Fibroblast of lung (primary cell): ENCODE data around the gene PIGBOS1. TPM values are rescaled to one million over a fixed set of nuclear protein-coding genes. Genes with fewer than 3 reads are reported as not detected.

ENCODE experiments used
- DNase-seq, 2 donors: peaks; one replicate each; pipeline versions ENCODE4 v3.0.0 to v3.0.0-alpha.2; 2010; ENCODE audit warnings: low read depth in 2 of 2
- H2AFZ ChIP-seq: 2 replicates; pipeline ENCODE4 v1.5.1; 2012; ENCODE audit warnings: low read length, control low read depth, inconsistent platforms
- H3K27ac ChIP-seq: 2 replicates; pipeline ENCODE4 v1.5.1; 2011; ENCODE audit warnings: low read length, control low read depth; ENCODE audit not compliant: insufficient read depth
- H3K27me3 ChIP-seq: 2 replicates; pipeline ENCODE4 v1.5.1; 2011; ENCODE audit warnings: mild to moderate bottlenecking, low read length; ENCODE audit not compliant: control insufficient read depth, insufficient read depth
- H3K36me3 ChIP-seq: 2 replicates; pipeline ENCODE4 v1.5.1; 2011; ENCODE audit warnings: low read length; ENCODE audit not compliant: control insufficient read depth, insufficient read depth
- H3K4me1 ChIP-seq: 2 replicates; pipeline ENCODE4 v1.5.1; 2011; ENCODE audit warnings: low read length; ENCODE audit not compliant: control insufficient read depth, insufficient read depth; ENCODE audit errors: extremely low read depth
- H3K4me2 ChIP-seq: 2 replicates; pipeline ENCODE4 v1.5.1; 2011; ENCODE audit warnings: low read length, control low read depth; ENCODE audit not compliant: insufficient read depth; ENCODE audit errors: extremely low read depth
- H3K4me3 ChIP-seq, 4 experiments: fragments of 200-600 bp in 1 of 4; sonication (generic) in 1 of 4; replicated peaks in 1 of 4; 2 replicates each; pipeline ENCODE4 v1.5.1; 2011 to 2016; ENCODE audit warnings: low read length in 4 of 4, low read depth in 3 of 4, mild to moderate bottlenecking in 3 of 4, control low read depth in 2 of 4, inconsistent platforms in 1 of 4, mixed read lengths in 1 of 4; ENCODE audit not compliant: insufficient read depth in 1 of 4; ENCODE audit errors: control extremely low read depth in 1 of 4
- H3K79me2 ChIP-seq: 2 replicates; pipeline ENCODE4 v1.5.1; 2012; ENCODE audit warnings: mild to moderate bottlenecking, low read length, inconsistent platforms; ENCODE audit not compliant: control insufficient read depth, insufficient read depth
- H3K9ac ChIP-seq: 2 replicates; pipeline ENCODE4 v1.5.1; 2011; ENCODE audit warnings: mild to moderate bottlenecking, low read length, control low read depth; ENCODE audit not compliant: insufficient read depth
- H3K9me3 ChIP-seq: 2 replicates; pipeline ENCODE4 v1.5.1; 2012; ENCODE audit warnings: low read depth, low read length; ENCODE audit not compliant: control insufficient read depth, insufficient read depth
- H4K20me1 ChIP-seq: 2 replicates; pipeline ENCODE4 v1.5.1; 2011; ENCODE audit warnings: low read length; ENCODE audit not compliant: control insufficient read depth, insufficient read depth; ENCODE audit errors: extremely low read depth
- CTCF ChIP-seq, 2 donors: IDR thresholded peaks in 1 of 2; conservative IDR thresholded peaks in 1 of 2; 1 replicate in 1 of 2; 2 replicates in 1 of 2; pipeline ENCODE4 v1.5.1; 2011 to 2012; ENCODE audit warnings: low read length in 2 of 2, control low read depth in 1 of 2, inconsistent platforms in 1 of 2, low read depth in 1 of 2, mild to moderate bottlenecking in 1 of 2
- EZH2 ChIP-seq: IDR thresholded peaks from 2 replicates; pipeline ENCODE4 v1.5.1; 2012; ENCODE audit warnings: low read length, control low read depth, mild to moderate bottlenecking; ENCODE audit errors: missing control alignments
- polyA plus RNA-seq, 2 donors: library from polyadenylated mRNA; depleted of rRNA in 1 of 2; stranded (reverse) in 1 of 2; unstranded in 1 of 2; fragments of >200 nt; gene quantifications; 2 replicates each; pipeline ENCODE4 v1.2.1, GENCODE V29; 2011 to 2012; ENCODE audit warnings: missing spikeins in 1 of 2
- total RNA-seq: library from RNA; depleted of rRNA; stranded (reverse); fragments of >200 nt; gene quantifications from 2 replicates; pipeline ENCODE4 v1.2.1, GENCODE V29; 2014

PIGBOS1 gene
- total and polyA plus RNA-seq, 2 donors (not counting 1 experiment from before 2014, with no cell fraction given), result 10.9 to 18.5 TPM

GRCh38 chr15:55279100-55279745 is 39.7 kb downstream of the PIGBOS1 start:
- Histone ChIP-seq H2AFZ (no peak overlapping the region), H3K4me1 (peaks cover 24% of the 10 kb centered on the region), H3K9ac (no peak overlapping the region), H3K36me3 (no peaks in the 10 kb centered on the region), H3K4me3 (no peak overlapping the region), H3K9me3 (no peaks in the 10 kb centered on the region), H3K27ac (peak overlapping the region; percentile 45), H3K4me2 (no peak overlapping the region), H4K20me1 (no peaks in the 10 kb centered on the region), H3K27me3 (no peaks in the 10 kb centered on the region), H3K79me2 (peaks cover 5% of the 10 kb centered on the region)
- DNase-seq, result no peak
- TF ChIP-seq CTCF (conservative IDR thresholded peaks at IDR 0.05 in 1 of 2, IDR thresholded peaks at IDR 0.05 in 1 of 2; ENCODE audit: low read depth in 1 of 2, low read length in 2 of 2) (no peak), EZH2 (no peak)

- H3K36me3 ChIP-seq, result no peaks in the 10 kb centered on the region
- no peaks in the 10 kb centered on the region for H3K79me2 ChIP-seq
- no peaks in the 10 kb centered on the region for H4K20me1 ChIP-seq
- H3K27me3 ChIP-seq, result no peaks in the 10 kb centered on the region
- H3K4me3 ChIP-seq, result no peak overlapping the region
- H3K9me3 ChIP-seq, result no peaks in the 10 kb centered on the region
- no peak overlapping the region for H3K4me2 ChIP-seq
- H3K9ac ChIP-seq, result no peak overlapping the region
- peaks cover 21% of the 10 kb centered on the region for H3K4me1 ChIP-seq
- DNase-seq, result no peak
- no peak overlapping the region for H3K27ac ChIP-seq
- H2AFZ ChIP-seq, result no peak overlapping the region
- TF ChIP-seq EZH2, result no peak
- no peak for TF ChIP-seq CTCF (conservative IDR thresholded peaks at IDR 0.05 in 1 of 2, IDR thresholded peaks at IDR 0.05 in 1 of 2; ENCODE audit: low read depth in 1 of 2, low read length in 2 of 2)
These were observed 41.2 kb downstream of the PIGBOS1 start for GRCh38 chr15:55277715-55278114.

- H2AFZ ChIP-seq, result no peak overlapping the region
- peak; percentile 75 to 80 for DNase-seq
- H3K9me3 ChIP-seq, result no peaks in the 10 kb centered on the region
- H3K79me2 ChIP-seq, result no peaks in the 10 kb centered on the region
- no peak overlapping the region for H3K27ac ChIP-seq
- TF ChIP-seq EZH2 (no peak), CTCF (conservative IDR thresholded peaks at IDR 0.05 in 1 of 2, IDR thresholded peaks at IDR 0.05 in 1 of 2; ENCODE audit: low read depth in 1 of 2, low read length in 2 of 2) (no peak)
- no peak overlapping the region for H3K4me2 ChIP-seq
- no peaks in the 10 kb centered on the region for H3K27me3 ChIP-seq
- peaks cover 16% of the 10 kb centered on the region for H3K4me1 ChIP-seq
- no peak overlapping the region for H3K4me3 ChIP-seq
- no peaks in the 10 kb centered on the region for H3K36me3 ChIP-seq
- no peak overlapping the region for H3K9ac ChIP-seq
- no peaks in the 10 kb centered on the region for H4K20me1 ChIP-seq
These were observed 41.8 kb downstream of the PIGBOS1 start for GRCh38 chr15:55277116-55277564.
